B cell (primary cell): ENCODE data around the gene ICE2.

Experiments used
- CTCF ChIP-seq: fragments of 200-600 bp; IDR thresholded peaks from one replicate; pipeline ENCODE4 v1.8.0; 2022; ENCODE audit warnings: antibody characterized with exemption, mild to moderate bottlenecking
- EZH2 ChIP-seq: IDR thresholded peaks from 2 replicates; pipeline ENCODE4 v1.6.1; 2012; ENCODE audit warnings: borderline replicate concordance, low read depth, mild to moderate bottlenecking, moderate library complexity, low read length; ENCODE audit not compliant: insufficient read depth, poor library complexity, severe bottlenecking

- TF ChIP-seq CTCF (no peak), EZH2 (no peak)
Measured at GRCh38 chr15:60511351-60512031, 32.5 kb upstream of the ICE2 start.
